Left cardiac atrium (tissue), 4 donors: Measurements from ENCODE around the gene PIMREG. TPM values are rescaled to one million over a fixed set of nuclear protein-coding genes. Genes with fewer than 3 reads are reported as not detected.
"Not testable (repeated sequence)": the region's sequence is repeated elsewhere in the genome, so short reads cannot be mapped to it uniquely, and the experiment has no call there.

Experiments used
- ATAC-seq, 2 donors: fragments of 200-7000 bp; cut with Tn5 transposase; one replicate each; pipeline ENCODE4 v1.9.1; 2020; ENCODE audit warnings: mild to moderate bottlenecking in 2 of 2, moderate library complexity in 2 of 2
- DNase-seq: peaks from one replicate; pipeline ENCODE4 v3.0.0-alpha.2; 2020
- intact Hi-C, 2 donors: fragments of 100-400 bp; cut with DNase I; formaldehyde crosslinking; loops; one replicate each; pipeline versions ENCODE4 v1.14.1 to v1.15.1; 2022 to 2023
- total RNA-seq, 2 donors: library from RNA; stranded (reverse); fragmentation: NEBNext Ultra II Directional; extraction: Animal tissue kit (Norgen Biotek cat#: 25700); gene quantifications; one replicate each; pipeline ENCODE4 v1.2.1, GENCODE V29; 2021
- donor health status: DM: no; HTN: yes; CAD: no.
- donor health status: DM: no; HTN: yes; CAD: no; lungs with severe emphysema.
- donor health status: DM: yes; HTN: yes; CAD: no.
- donor health status: Dilated cardiomyopathy.

The PIMREG gene
- total RNA-seq, 2 donors from 2014 or later: 0.29 TPM; not detected in 1

GRCh38 chr17:6471531-6472465 is 27.5 kb downstream of the PIMREG start:
- DNase-seq: no peak
- peak in 1 of 2 donors; percentile 52 for ATAC-seq
- intact Hi-C loops: loop anchor here (5.0 to 10.0 kb wide), 2 partner anchors 86 to 93 kb away; partner anchors contain the start of gene PITPNM3 (in 1 of the 2)

GRCh38 chr17:6472517-6472916 is 28.3 kb downstream of the PIMREG start:
- intact Hi-C loops: loop anchor here (5.0 to 10.0 kb wide), 2 partner anchors 85 to 92 kb away; partner anchors contain the start of gene PITPNM3 (in 1 of the 2)
- ATAC-seq (no peak), DNase-seq (no peak)

GRCh38 chr17:6473128-6473767 is 29.0 kb downstream of the PIMREG start:
- peak; percentile 67 to 81 for ATAC-seq
- peak; percentile 77 for DNase-seq
- intact Hi-C loops: loop anchor here (5.0 to 10.0 kb wide), 2 partner anchors 84 to 92 kb away; partner anchors contain the start of gene PITPNM3 (in 1 of the 2)

- DNase-seq (no peak), ATAC-seq (no peak)
- intact Hi-C loops: loop anchor here (5.0 to 10.0 kb wide), 2 partner anchors 83 to 90 kb away; partner anchors contain the start of gene PITPNM3 (in 1 of the 2)
These were observed 30.1 kb downstream of the PIMREG start for GRCh38 chr17:6474376-6474775.

- DNase-seq (no peak), ATAC-seq (no peak)
- intact Hi-C loops: loop anchor here (5.0 to 10.0 kb wide), 2 partner anchors 82 to 90 kb away; partner anchors contain the start of gene PITPNM3 (in 1 of the 2)
These were observed 30.7 kb downstream of the PIMREG start for GRCh38 chr17:6474906-6475305.

GRCh38 chr17:6475411-6475810 is 31.2 kb downstream of the PIMREG start:
- DNase-seq (no peak), ATAC-seq (no peak)
- intact Hi-C loops: loop anchor here in 1 of 2 donors (10.0 kb wide), 1 partner anchor 89 kb away; no protein-coding TSS in a partner anchor

- DNase-seq: no peak
- ATAC-seq: no peak
- intact Hi-C loops: loop anchor here in 1 of 2 donors (10.0 kb wide), 1 partner anchor 89 kb away; no protein-coding TSS in a partner anchor
These were observed 32.0 kb downstream of the PIMREG start for GRCh38 chr17:6476076-6476809.

- DNase-seq: no peak
- no peak for ATAC-seq
- intact Hi-C loops: loop anchor here in 1 of 2 donors (10.0 kb wide), 1 partner anchor 88 kb away; no protein-coding TSS in a partner anchor
These were observed 32.5 kb downstream of the PIMREG start for GRCh38 chr17:6476810-6477179.

- ATAC-seq (no peak), DNase-seq (no peak)
- intact Hi-C loops: loop anchor here in 1 of 2 donors (10.0 kb wide), 1 partner anchor 87 kb away; no protein-coding TSS in a partner anchor
These were observed 33.7 kb downstream of the PIMREG start for GRCh38 chr17:6477831-6478383.

- intact Hi-C loops: loop anchor here in 1 of 2 donors (10.0 kb wide), 1 partner anchor 86 kb away; no protein-coding TSS in a partner anchor
- ATAC-seq (no peak), DNase-seq (no peak)
These were observed 34.2 kb downstream of the PIMREG start for GRCh38 chr17:6478486-6478885.

- no peak for DNase-seq
- no peak for ATAC-seq
- intact Hi-C loops: loop anchor here in 1 of 2 donors (10.0 kb wide), 1 partner anchor 85 kb away; no protein-coding TSS in a partner anchor
These were observed 35.5 kb downstream of the PIMREG start for GRCh38 chr17:6479622-6480302.

GRCh38 chr17:6480303-6480675 is 36.0 kb downstream of the PIMREG start:
- ATAC-seq (no peak), DNase-seq (no peak)
- intact Hi-C loops: no loop called here

GRCh38 chr17:6482105-6482455 is 37.8 kb downstream of the PIMREG start:
- DNase-seq (no peak), ATAC-seq (no peak)
- intact Hi-C loops: no loop called here

- ATAC-seq, intact Hi-C loops, DNase-seq: not testable (repeated sequence)
These were observed 38.5 kb downstream of the PIMREG start for GRCh38 chr17:6482796-6483195.

GRCh38 chr17:6483507-6483906 is 39.3 kb downstream of the PIMREG start:
- ATAC-seq: no peak
- DNase-seq: no peak
- intact Hi-C loops: no loop called here

GRCh38 chr17:6485646-6486412 is 41.6 kb downstream of the PIMREG start:
- intact Hi-C loops: no loop called here
- ATAC-seq (no peak), DNase-seq (no peak)
